ENCODE data around the gene GPR22.

The GPR22 gene

DNA sequence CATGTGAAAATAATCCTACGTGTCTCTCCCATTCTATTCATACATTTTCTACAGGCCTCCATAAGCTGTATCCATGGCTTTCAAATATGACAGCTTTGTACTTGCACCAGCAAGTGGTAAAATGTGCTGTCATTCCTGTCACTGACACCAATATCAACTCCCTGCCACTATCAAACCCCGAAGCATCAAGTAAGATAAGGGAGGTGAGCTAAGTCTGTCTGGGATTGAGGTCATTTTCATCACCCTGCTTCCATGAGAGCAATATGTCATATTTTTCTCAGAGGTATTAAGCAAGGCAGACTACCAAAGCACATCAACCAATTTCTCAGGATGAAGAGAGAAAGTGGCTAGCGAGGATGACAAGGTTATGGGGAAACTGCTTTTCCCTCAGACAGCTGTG lies 11.1 kb downstream of the GPR22 start:
- no peak for DNase-seq

DNA sequence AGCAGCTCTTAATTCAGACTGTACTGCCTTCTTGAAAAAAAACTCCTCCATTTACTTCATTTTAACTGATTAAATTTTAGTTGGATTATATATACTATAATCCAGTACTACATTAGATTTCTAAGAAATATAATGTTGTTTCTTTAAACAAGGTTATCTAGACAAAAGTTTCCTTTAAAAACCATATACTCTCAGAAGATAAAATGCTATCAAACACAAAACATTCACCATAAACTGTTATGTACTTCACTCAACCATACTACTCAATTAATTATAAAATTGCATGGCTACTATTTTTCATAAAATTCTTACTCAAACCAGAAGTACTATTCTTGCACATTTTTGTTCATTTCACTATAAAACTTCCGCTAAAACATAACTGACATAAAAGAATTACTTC lies 12.7 kb downstream of the GPR22 start:
- DNase-seq = no peak

DNA sequence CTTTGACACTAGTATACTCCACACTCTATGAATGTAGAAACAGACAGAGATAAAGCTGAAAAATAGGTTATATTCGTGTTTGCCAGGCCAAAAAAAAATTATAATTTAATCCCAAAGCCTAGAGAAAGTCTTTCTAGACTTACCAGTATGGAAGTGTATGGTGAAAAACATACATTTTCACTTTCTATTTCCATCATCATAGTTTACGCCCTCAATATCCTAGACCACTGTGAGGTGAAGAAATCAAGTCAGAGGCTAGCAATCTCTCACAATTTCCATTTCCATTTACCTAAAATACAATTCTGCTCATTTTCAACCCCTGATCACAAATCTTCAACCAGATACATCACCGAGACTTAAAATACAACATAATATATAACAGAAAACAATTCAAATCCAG lies 16.2 kb downstream of the GPR22 start:
- DNase-seq = no peak

DNA sequence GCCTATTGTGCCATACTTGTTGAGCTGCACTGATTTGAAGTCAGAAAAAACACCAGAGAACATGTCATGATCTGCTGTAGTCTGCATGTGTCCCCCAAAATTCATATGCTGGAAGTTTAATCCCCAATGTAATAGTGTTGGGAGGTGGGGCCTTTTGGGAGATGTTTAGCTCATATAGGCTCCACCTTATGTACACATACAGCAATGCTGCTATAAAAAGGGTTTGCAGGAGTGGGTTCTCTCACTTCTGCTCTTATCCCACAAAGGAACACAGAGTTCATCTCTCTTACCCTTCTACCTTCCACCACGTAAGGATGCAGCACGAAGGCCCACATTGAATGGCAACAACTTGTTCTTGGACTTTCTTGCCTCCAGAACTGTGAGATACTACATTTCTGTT lies 23.0 kb downstream of the GPR22 start:
- DNase-seq = no peak

DNA sequence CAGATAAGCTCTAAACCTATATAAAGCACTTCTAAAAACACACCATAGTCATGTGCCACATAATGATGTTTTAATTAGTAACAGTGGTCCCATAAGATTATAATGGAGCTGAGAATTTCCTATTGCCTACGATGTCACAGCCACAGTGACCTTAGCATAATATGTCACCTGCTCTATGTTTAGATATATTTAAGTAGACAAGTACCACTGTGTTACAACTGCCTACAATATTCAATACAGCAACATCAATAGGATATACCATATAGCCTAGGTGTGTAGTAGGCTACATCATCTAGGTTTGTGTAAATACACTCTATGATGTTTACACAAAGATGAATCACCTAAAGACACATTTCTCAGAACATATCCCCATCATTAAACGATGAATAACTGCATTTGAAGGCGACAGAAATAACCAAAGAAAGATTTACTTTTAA lies 24.5 kb downstream of the GPR22 start:
- DNase-seq = no peak

DNA sequence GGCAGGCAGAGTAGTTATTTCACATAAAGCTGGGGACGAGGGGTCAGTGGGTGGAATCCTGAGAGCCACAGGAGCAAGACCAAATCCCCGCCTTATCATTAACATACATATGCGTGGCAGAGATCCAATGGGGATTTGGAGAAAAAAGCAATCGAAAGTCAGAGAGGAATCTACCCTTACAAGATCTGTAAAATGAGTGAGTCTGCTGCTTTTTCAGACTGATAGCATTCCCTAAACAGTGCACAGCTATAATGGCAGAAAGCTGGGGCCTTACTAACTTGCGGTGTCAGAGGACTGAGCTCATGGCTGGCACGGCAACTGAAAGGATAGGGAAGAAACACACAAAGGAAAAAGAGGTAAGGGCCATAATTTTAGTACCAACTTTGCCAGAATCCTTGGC lies 25.0 kb downstream of the GPR22 start:
- no peak for DNase-seq

DNA sequence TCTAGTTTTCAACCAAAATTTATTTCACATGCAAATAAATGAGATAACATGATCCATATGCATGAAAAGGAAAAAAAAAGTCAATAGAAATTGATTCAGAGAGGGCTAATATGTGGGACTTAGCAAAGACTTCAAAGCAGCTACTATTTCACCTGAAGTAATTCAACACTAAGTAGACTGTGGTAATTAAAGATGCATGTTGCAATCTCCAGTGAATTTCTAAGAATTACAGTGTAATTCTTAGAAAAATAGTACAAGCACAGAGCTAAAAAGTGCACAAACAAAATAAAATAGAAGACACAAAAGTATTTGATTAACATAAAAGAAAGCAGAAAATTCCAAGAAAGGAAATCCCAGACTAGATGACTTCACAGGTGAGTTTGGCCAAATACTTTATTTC lies 25.7 kb downstream of the GPR22 start:
- no peak for DNase-seq

DNA sequence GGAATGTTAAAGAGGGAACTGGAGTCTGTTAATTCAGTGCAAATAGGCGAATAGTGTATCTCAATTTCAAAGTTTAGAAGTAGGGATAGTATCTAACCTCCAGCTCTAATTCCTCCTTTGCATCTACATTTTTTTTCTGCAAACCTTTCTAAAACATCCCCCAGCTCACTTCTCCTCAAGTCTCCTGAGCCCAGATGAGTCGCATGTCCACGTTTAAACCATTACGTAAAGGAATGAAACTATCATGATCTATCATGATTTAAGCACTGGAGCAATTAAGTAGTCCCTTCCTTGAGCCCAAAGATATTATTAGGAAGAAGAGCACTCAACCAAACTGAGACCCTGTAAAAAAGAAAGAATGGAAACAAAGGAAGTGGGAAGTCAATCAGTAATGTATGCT lies 29.9 kb downstream of the GPR22 start:
- DNase-seq = no peak

DNA sequence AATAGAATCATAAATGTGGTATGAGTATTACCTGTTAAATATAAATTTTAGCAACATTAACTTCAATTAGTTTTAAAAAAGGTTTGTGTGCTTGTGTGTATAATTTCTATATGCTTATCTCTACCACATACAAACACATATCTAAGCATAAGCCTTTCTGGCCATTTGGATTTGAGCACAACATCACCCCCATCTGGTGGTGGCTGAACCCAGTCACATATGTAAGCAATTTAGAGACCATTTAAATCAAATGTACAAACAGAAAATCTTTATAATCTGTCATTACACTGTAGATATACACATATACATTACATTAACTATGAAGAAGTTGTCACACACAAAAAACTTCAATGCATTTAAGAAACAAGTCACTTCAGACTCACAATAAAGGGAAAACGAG lies 31.7 kb downstream of the GPR22 start:
- DNase-seq = no peak

DNA sequence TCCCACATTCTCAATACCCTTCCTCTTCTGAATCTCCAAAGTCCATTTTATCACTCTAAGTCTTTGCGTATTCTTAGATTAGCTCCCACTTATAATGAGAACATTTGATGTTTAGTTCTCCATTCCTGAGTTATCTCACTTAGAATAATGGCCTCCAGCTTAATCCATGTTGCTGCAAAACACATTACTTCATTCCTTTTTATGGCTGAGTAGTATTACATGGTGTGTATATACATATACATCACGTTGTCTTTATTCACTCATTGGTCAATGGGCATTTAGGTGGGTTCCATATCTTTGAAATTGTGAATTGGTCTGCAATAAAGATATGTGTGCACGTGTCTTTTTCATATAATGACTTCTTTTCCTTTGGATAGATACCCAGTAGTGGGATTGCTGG lies 32.3 kb downstream of the GPR22 start:
- no peak for DNase-seq

DNA sequence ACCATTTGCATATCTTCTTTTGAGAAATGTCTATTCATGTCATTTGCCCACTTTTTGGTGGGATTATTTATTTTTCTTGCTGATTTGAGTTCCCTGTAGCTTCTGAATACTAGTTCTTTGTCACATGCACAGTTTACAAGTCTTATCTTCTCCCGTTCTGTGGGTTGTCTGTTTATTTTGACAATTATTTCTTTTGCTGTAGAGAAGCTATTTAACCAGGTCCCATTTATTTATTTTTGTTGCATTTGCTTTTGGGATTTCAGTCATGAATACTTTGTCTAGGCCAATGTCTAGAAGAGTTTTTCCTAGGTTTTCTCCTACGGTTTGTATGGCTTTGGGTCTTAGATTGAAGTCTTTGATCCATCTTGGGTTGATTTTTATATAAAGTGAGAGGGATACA lies 32.9 kb downstream of the GPR22 start:
- DNase-seq = no peak

DNA sequence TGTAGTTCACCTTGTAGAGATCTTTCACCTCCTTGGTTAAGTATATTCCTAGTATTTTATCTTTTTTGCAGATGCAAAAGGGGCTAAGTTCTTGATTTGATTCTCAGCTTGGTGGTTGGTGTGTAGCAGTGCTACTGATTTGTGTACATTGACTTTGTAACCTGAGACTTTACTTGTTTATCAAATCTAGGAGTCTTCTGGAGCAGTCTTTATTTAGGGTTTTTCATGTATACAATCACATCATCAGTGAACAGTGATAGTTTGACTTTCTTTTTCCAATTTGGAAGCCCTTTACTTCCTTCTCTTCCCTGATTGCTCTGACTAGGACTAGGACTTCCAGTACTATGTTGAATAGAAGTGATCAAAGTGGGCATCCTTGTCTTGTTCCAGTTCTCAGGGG lies 33.8 kb downstream of the GPR22 start:
- DNase-seq = no peak

DNA sequence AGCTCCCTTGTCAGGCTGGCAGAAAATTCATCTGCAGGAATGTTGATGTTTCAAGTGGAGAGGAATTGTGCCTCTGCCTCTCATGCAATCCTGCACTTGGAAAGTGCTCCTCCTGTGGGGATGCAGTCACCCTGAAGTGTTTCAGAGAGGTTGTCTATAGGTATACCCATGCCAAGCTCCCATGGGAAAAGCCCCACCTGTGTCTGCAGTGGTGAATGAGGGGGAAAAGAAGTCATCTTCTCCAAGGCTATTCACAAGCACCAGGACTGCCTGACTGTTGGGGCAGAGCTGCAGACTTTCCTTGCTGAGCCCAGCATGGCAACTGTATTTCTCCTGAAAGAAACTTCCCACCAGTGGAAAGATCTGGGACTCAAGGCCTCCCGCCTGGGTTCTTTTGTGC lies 35.5 kb downstream of the GPR22 start:
- no peak for DNase-seq

DNA sequence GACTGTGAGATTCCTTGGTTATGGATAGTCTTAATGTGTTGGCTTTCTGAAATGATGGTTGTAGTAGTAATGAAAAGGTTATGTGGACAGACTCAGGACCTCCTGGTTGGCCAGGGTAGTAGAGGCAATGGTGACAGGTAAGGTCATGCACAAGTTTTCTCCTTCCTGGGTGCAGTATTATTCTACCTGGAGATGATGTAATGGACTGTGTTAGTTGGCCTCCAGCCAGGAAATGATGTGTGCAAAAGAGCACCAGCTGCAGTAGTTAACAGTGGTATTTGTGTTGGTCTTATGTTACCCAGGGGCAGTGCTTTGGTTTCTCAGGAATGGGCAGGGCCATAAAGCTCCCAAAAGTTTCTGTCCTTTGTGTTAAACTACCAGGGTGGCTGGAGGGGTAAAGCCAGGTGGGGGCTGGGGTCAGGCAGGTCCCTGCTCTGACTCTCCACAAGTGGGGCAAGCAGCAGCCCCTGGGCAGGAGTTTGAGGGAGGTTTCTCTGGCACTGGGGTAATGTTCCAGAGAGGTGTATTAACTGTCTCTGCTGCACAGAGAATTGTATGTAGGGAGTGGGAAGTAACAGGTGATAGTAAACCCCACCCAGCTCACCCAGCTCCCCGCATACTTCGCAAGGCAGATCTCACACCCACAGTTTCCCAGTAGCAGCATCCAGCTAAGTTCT lies 36.3 kb downstream of the GPR22 start:
- DNase-seq = peak; percentile 87

DNA sequence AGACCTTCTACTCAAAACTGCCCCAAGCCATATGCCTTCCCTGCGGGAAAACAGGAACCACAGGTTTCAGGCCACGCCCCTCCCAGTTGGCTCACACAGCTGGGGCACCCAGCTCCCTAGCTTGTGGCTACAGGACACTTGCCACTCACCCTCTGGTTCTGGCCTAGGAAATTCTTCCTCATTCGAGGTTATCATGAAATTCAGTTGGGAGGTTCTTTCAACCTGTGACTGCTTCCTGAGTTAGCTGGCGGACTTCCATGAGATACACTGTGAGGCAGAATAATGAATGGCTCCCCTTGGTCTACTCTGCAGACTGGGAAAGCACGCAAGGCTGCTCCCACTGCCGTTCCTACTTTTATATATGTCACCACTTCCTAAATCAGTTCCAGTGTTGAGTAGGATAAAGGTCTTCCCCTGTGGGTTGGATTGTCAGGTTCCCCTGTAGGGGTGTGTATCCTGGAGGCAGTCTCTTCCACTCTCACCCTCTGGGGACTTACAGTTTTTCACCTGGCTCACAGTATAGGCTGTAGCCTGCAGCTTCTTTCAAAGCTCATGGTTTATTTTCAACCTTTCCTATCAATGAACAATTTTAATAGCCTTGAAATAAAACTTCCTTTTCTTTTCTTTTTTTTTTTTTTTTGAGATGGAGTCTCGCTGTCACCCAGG lies 37.0 kb downstream of the GPR22 start:
- DNase-seq = peak; percentile 65

Data from NCI-H345 (cell line).